DOHH2 (cell line): ENCODE results near the gene SIVA1.

Experiments used
- H3F3A ChIP-seq: fragments of 200-600 bp; sonication (generic), shearing (Covaris generic); 2 replicates; pipeline ENCODE4 v1.6.0; 2016; ENCODE audit warnings: antibody characterized with exemption, mild to moderate bottlenecking; ENCODE audit not compliant: control insufficient read depth, insufficient read depth
- H3K27ac ChIP-seq: fragments of 200-600 bp; sonication (generic); 2 replicates; pipeline ENCODE4 v1.5.1; 2014; ENCODE audit warnings: low read depth, mild to moderate bottlenecking, low read length, moderate library complexity
- H3K27me3 ChIP-seq: fragments of 200-600 bp; sonication (generic); 2 replicates; pipeline ENCODE4 v1.6.1; 2014; ENCODE audit warnings: mild to moderate bottlenecking, low read length, mixed read lengths; ENCODE audit not compliant: control insufficient read depth
- H3K36me3 ChIP-seq: fragments of 200-600 bp; sonication (generic); 2 replicates; pipeline ENCODE4 v1.6.1; 2014; ENCODE audit warnings: mild to moderate bottlenecking, low read length, moderate library complexity, mixed read lengths; ENCODE audit not compliant: control insufficient read depth
- H3K4me1 ChIP-seq: fragments of 200-600 bp; sonication (generic); 2 replicates; pipeline ENCODE4 v1.6.1; 2014; ENCODE audit warnings: mild to moderate bottlenecking, low read length, mixed read lengths; ENCODE audit not compliant: control insufficient read depth
- H3K4me2 ChIP-seq: fragments of 200-600 bp; sonication (generic); 2 replicates; pipeline ENCODE4 v1.6.0; 2014; ENCODE audit warnings: mild to moderate bottlenecking, low read length, moderate library complexity
- H3K4me3 ChIP-seq: fragments of 200-600 bp; sonication (generic); 2 replicates; pipeline ENCODE4 v1.5.1; 2014; ENCODE audit warnings: mild to moderate bottlenecking, low read length, mixed read lengths
- H3K79me2 ChIP-seq: fragments of 200-600 bp; sonication (generic); 2 replicates; pipeline ENCODE4 v1.6.1; 2014; ENCODE audit warnings: mild to moderate bottlenecking, low read length, mixed read lengths; ENCODE audit not compliant: control insufficient read depth
- H3K9me2 ChIP-seq: fragments of 200-600 bp; sonication (generic); replicated peaks from 2 replicates; pipeline ENCODE4 v1.6.1; 2014; ENCODE audit warnings: mild to moderate bottlenecking, low read length, mixed read lengths; ENCODE audit not compliant: control insufficient read depth
- H3K9me3 ChIP-seq: fragments of 200-600 bp; sonication (generic); 2 replicates; pipeline ENCODE4 v1.6.1; 2014; ENCODE audit warnings: antibody characterized with exemption, low read length, mixed read lengths; ENCODE audit not compliant: control insufficient read depth, insufficient read depth
- H4K20me1 ChIP-seq: fragments of 200-600 bp; sonication (generic); 2 replicates; pipeline ENCODE4 v1.6.0; 2014; ENCODE audit warnings: low read depth, mild to moderate bottlenecking, antibody characterized with exemption, low read length, moderate library complexity; ENCODE audit not compliant: control insufficient read depth, insufficient read depth
- EZH2phosphoT487 ChIP-seq: fragments of 200-600 bp; sonication (generic); IDR thresholded peaks from 2 replicates; pipeline ENCODE4 v1.6.1; 2017; ENCODE audit warnings: borderline replicate concordance, mild to moderate bottlenecking, antibody characterized with exemption, low read length, moderate library complexity, mixed read lengths
- TF ChIP-seq, protein P1 (sequence below): fragments of 200-600 bp; sonication (generic); IDR thresholded peaks from one replicate; pipeline ENCODE4 v1.5.1; 2014; ENCODE audit warnings: antibody characterized with exemption, mild to moderate bottlenecking, low read depth, low read length; ENCODE audit not compliant: poor library complexity, severe bottlenecking

The SIVA1 gene

DNA sequence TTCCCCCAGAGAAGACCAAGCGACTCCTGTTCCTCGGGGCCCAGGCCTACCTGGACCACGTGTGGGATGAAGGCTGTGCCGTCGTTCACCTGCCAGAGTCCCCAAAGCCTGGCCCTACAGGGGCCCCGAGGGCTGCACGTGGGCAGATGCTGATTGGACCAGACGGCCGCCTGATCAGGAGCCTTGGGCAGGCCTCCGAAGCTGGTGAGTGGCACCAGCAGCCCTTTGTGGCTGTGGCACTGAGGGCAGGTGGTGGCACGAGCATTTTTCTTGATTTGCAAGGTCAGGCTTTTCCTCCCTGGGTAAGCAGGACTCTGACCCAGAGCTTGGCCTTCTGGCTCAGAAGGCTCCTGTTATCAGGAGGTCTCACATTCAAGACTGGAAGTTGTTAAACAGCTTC lies 2.7 kb downstream of the SIVA1 start:
- Histone ChIP-seq H3K4me2 (no peak overlapping the region), H3K4me3 (no peak overlapping the region), H4K20me1 (peaks cover 16% of the 10 kb centered on the region; the same call in 1 of the 2 replicates), H3K27me3 (no peaks in the 10 kb centered on the region), H3K36me3 (peaks cover 69% of the 10 kb centered on the region), H3K4me1 (peaks cover 20% of the 10 kb centered on the region), H3K79me2 (peaks cover 56% of the 10 kb centered on the region), H3K27ac (no peak overlapping the region), H3F3A (no peaks in the 10 kb centered on the region; the same call in 1 of the 2 replicates), H3K9me2 (no peaks in the 10 kb centered on the region), H3K9me3 (peaks cover 4% of the 10 kb centered on the region; the same call in 1 of the 2 replicates)
- TF ChIP-seq, protein P1, sequence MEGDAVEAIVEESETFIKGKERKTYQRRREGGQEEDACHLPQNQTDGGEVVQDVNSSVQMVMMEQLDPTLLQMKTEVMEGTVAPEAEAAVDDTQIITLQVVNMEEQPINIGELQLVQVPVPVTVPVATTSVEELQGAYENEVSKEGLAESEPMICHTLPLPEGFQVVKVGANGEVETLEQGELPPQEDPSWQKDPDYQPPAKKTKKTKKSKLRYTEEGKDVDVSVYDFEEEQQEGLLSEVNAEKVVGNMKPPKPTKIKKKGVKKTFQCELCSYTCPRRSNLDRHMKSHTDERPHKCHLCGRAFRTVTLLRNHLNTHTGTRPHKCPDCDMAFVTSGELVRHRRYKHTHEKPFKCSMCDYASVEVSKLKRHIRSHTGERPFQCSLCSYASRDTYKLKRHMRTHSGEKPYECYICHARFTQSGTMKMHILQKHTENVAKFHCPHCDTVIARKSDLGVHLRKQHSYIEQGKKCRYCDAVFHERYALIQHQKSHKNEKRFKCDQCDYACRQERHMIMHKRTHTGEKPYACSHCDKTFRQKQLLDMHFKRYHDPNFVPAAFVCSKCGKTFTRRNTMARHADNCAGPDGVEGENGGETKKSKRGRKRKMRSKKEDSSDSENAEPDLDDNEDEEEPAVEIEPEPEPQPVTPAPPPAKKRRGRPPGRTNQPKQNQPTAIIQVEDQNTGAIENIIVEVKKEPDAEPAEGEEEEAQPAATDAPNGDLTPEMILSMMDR = no peak
- TF ChIP-seq EZH2phosphoT487 = no peak

DNA sequence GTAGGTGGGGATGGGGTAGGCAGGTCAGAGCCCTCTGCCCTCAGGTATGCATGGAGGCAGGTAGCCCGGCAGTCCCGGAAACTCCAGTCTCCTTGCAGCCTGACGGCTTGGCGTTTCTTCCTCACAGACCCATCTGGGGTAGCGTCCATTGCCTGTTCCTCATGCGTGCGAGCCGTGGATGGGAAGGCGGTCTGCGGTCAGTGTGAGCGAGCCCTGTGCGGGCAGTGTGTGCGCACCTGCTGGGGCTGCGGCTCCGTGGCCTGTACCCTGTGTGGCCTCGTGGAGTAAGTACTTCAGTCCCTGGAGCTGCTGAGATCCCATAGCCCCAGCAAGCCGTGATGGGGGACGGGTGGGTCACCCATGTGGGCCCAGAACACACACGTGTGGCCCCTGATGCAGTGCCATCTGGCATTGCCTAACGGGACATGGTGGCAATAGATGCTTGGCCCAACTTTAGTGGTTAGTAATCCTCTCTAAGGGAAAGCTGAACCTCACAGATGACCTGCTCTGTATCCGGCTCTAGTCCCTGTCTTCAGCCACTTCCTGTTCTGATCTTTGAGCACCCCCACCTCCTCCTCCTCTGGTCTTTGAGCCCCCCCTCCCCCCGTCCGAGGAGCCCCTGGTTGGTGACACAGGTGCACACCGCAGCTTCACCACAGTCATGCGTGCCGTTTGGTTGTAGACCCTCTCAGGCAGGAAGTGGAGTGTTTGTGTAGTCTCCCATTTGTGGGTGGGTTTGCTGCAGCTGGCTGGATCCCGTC lies 3.7 kb downstream of the SIVA1 start:
- Histone ChIP-seq H3K27me3 (no peaks in the 10 kb centered on the region), H3K9me2 (no peaks in the 10 kb centered on the region), H3K79me2 (peaks cover 56% of the 10 kb centered on the region), H3K9me3 (no peaks in the 10 kb centered on the region), H3K4me1 (peaks cover 20% of the 10 kb centered on the region), H4K20me1 (peaks cover 16% of the 10 kb centered on the region; the same call in 1 of the 2 replicates), H3F3A (0 out of 2 replicates have a peak, but pooled peaks cover 4% of the 10 kb centered on the region), H3K36me3 (peaks cover 77% of the 10 kb centered on the region), H3K27ac (no peak overlapping the region), H3K4me2 (no peak overlapping the region), H3K4me3 (no peak overlapping the region)
- no peak for TF ChIP-seq EZH2phosphoT487
- TF ChIP-seq, protein P1 = no peak

DNA sequence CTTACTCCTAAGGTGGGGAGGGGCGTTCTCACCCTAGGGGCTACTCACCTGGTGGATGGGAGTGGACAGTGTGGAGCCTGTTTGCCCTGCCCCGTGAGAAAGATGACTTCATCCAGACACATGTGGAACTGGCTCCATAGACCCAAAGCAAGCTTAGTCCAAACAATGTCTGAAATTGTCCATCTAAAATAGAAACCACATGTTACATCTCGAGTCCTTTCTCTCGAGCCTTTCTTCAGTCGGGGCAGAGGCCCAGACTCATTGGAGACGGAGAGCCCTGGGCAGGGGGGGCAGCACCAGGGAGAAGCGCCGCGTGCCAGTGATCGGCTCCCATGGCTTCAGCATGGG lies 4.3 kb downstream of the SIVA1 start:
- peaks cover 77% of the 10 kb centered on the region for H3K36me3 ChIP-seq
- H3K9me3 ChIP-seq = no peaks in the 10 kb centered on the region
- peaks cover 16% of the 10 kb centered on the region; the same call in 1 of the 2 replicates for H4K20me1 ChIP-seq
- no peak overlapping the region for H3K4me3 ChIP-seq
- no peaks in the 10 kb centered on the region for H3K27me3 ChIP-seq
- TF ChIP-seq EZH2phosphoT487 = no peak
- TF ChIP-seq, protein P1 = no peak
- no peak overlapping the region for H3K27ac ChIP-seq
- H3K4me1 ChIP-seq = peaks cover 15% of the 10 kb centered on the region
- no peaks in the 10 kb centered on the region for H3K9me2 ChIP-seq
- 0 out of 2 replicates have a peak, but pooled peaks cover 5% of the 10 kb centered on the region for H3F3A ChIP-seq
- peaks cover 56% of the 10 kb centered on the region for H3K79me2 ChIP-seq
- H3K4me2 ChIP-seq = no peak overlapping the region
